HUES48 (cell line): ENCODE measurements around the gene ZNHIT3.

Source experiments
- H3K27ac ChIP-seq: one replicate; pipeline ENCODE4 v1.7.0; 2013; ENCODE audit warnings: low read depth, low read length, inconsistent platforms
- H3K27me3 ChIP-seq: 2 replicates; pipeline ENCODE4 v1.6.1; 2013; ENCODE audit warnings: mild to moderate bottlenecking, low read length; ENCODE audit not compliant: control insufficient read depth, insufficient read depth
- H3K36me3 ChIP-seq: 2 replicates; pipeline ENCODE4 v1.6.1; 2013; ENCODE audit warnings: low read length; ENCODE audit not compliant: control insufficient read depth, insufficient read depth
- H3K4me1 ChIP-seq: 2 replicates; pipeline ENCODE4 v1.6.1; 2013; ENCODE audit warnings: mild to moderate bottlenecking, low read length; ENCODE audit not compliant: control insufficient read depth, insufficient read depth
- H3K4me3 ChIP-seq: 2 replicates; pipeline ENCODE4 v1.5.1; 2013; ENCODE audit warnings: mild to moderate bottlenecking, low read depth, low read length
- H3K9ac ChIP-seq: 2 replicates; pipeline ENCODE4 v1.6.1; 2013; ENCODE audit warnings: mild to moderate bottlenecking, low read depth, low read length, moderate library complexity
- H3K9me3 ChIP-seq: 2 replicates; pipeline ENCODE4 v1.6.1; 2013; ENCODE audit warnings: low read length; ENCODE audit not compliant: control insufficient read depth, insufficient read depth

ZNHIT3 gene

GRCh38 chr17:36514856-36515255 is 28.4 kb downstream of the ZNHIT3 start:
- Histone ChIP-seq H3K27me3 (no peaks in the 10 kb centered on the region), H3K4me1 (no peaks in the 10 kb centered on the region), H3K36me3 (peaks cover 93% of the 10 kb centered on the region), H3K27ac (no peak overlapping the region), H3K9ac (no peak overlapping the region), H3K4me3 (no peak overlapping the region), H3K9me3 (no peaks in the 10 kb centered on the region)

DNA sequence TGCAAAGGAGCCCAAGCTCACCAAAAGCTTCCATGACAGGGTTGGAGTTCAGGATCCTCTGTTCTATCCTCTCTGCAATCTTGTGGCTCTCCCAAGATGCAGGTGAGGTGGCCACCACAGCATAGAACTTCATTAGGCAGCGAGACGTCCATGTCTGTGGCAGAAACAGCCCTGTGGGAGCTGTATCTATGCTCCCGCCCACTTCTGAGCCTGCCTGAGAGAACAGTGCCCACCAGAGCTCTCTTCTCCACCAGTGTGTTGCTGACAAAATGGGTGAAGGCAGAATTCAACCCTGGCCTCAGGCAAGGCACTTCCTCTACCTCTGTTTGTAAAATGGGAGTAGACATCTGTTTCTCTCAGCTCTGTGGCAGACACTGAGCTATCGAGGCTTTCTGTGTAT is 29.4 kb downstream of the ZNHIT3 start:
- Histone ChIP-seq H3K27ac (no peak overlapping the region), H3K4me3 (no peak overlapping the region), H3K9ac (no peak overlapping the region), H3K4me1 (no peaks in the 10 kb centered on the region), H3K27me3 (no peaks in the 10 kb centered on the region), H3K36me3 (peaks cover 91% of the 10 kb centered on the region), H3K9me3 (no peaks in the 10 kb centered on the region)

- Histone ChIP-seq H3K9me3 (no peaks in the 10 kb centered on the region), H3K27ac (no peak overlapping the region), H3K36me3 (peaks cover 87% of the 10 kb centered on the region), H3K4me1 (no peaks in the 10 kb centered on the region), H3K4me3 (no peak overlapping the region), H3K27me3 (no peaks in the 10 kb centered on the region), H3K9ac (no peak overlapping the region)
Measured at GRCh38 chr17:36523113-36523512, 36.6 kb downstream of the ZNHIT3 start.

- Histone ChIP-seq H3K4me1 (no peaks in the 10 kb centered on the region), H3K36me3 (peaks cover 90% of the 10 kb centered on the region), H3K27ac (no peak overlapping the region), H3K4me3 (no peak overlapping the region), H3K9ac (no peak overlapping the region), H3K27me3 (no peaks in the 10 kb centered on the region), H3K9me3 (no peaks in the 10 kb centered on the region)
Measured at GRCh38 chr17:36524428-36524876, 38.0 kb downstream of the ZNHIT3 start.

DNA sequence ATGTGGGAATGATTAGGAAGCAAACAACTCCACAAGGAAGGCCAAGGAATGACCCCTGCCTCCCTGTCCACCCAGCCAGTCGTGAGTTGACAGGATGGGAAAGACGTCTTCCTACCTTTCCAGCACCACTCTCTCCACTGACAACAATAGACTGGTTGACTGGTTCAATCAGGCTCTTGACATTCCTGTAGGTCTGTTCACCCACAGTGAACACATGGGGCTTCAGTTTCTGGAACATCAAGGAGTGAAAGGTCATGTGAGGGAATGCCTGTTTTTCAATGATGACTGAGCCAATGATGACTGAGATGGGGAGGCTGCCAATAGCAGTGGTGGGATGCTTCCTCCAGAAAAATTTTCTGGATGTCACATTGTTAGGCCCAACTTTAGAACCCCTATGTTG is 38.6 kb downstream of the ZNHIT3 start:
- Histone ChIP-seq H3K9ac (no peak overlapping the region), H3K4me3 (no peak overlapping the region), H3K27me3 (no peaks in the 10 kb centered on the region), H3K9me3 (no peaks in the 10 kb centered on the region), H3K27ac (no peak overlapping the region), H3K36me3 (peaks cover 91% of the 10 kb centered on the region), H3K4me1 (no peaks in the 10 kb centered on the region)

DNA sequence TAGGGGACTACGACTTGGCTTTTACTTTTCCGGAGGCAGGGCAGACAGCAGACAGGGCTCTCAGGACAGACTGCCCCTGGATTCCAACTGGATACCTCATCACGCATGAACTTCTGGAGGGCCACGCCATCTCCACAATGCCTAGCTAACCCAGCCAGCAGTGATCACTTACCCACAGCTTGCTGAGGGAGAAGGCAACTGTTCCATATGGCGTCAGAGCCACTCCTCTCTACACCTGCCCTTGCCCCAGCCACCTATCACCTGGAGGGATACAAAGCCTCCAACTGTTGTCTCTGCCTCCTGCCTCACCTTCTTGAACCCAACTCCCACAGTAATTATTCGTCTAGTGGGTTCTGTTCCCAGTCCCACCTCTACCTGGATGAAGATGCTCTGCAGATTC is 39.4 kb downstream of the ZNHIT3 start:
- H3K27ac ChIP-seq: no peak overlapping the region

GRCh38 chr17:36527621-36528250 is 41.3 kb downstream of the ZNHIT3 start:
- H3K4me1 ChIP-seq: no peaks in the 10 kb centered on the region
- H3K9me3 ChIP-seq: no peaks in the 10 kb centered on the region
- H3K27me3 ChIP-seq: no peaks in the 10 kb centered on the region
- H3K9ac ChIP-seq: no peak overlapping the region
- H3K36me3 ChIP-seq: peaks cover 95% of the 10 kb centered on the region
- H3K27ac ChIP-seq: no peak overlapping the region
- no peak overlapping the region for H3K4me3 ChIP-seq

More for the DNA sequence above, 39.4 kb downstream of the ZNHIT3 start:
- Histone ChIP-seq H3K4me3 (no peak overlapping the region), H3K9me3 (no peaks in the 10 kb centered on the region), H3K4me1 (no peaks in the 10 kb centered on the region), H3K27me3 (no peaks in the 10 kb centered on the region), H3K9ac (no peak overlapping the region), H3K36me3 (peaks cover 90% of the 10 kb centered on the region)

DNA sequence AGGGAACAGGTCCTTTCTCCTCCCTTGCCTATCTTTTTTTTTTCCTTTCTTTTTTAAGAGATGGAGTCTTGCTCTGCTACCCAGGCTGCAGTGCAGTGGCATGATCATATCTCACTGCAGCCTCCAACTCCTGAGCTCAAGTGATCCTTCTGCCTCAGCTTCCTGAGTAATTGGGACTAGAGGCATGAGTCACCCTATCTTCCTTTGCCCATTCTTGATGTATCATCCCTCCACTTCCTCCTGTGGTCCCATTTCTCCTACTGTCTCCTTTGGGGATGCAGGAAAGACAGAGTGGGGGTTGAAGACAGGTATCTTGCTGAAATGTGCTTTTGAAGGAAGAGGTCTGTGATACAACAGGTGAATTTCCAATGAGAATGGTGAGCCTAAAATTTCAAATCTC is 42.6 kb downstream of the ZNHIT3 start:
- no peaks in the 10 kb centered on the region for H3K27me3 ChIP-seq
- H3K9ac ChIP-seq: no peak overlapping the region
- H3K36me3 ChIP-seq: peaks cover 94% of the 10 kb centered on the region
- H3K27ac ChIP-seq: no peak overlapping the region
- peaks cover 6% of the 10 kb centered on the region; the same call in 1 of the 2 replicates for H3K4me1 ChIP-seq
- no peaks in the 10 kb centered on the region for H3K9me3 ChIP-seq
- no peak overlapping the region for H3K4me3 ChIP-seq

DNA sequence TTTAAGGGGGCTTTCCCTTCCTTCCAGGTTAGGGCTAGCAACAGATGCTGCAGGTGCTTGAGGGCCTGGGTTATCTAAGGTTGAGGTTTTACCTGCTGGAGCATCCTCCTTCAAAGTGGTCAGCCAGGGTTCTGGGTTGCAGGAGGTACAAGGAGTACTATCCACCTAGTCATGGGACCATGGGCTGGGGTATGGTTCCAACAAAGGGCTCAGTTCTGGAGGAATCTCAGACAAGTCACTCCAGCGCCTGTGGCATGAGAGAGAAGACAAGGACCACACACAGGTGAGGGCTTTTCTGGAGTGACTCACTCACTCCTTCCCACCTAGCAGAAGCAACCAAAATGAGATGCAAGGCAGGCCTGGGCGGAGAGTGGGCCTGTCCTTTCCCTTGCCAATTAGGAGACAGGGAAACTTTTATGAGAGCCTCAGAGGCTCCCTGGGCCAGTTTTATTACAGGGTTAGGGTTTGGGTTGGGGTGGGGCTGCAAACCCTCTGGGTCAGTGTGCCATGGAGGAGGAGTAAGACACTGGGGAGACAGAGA is 46.0 kb downstream of the ZNHIT3 start:
- no peak overlapping the region for H3K4me3 ChIP-seq
- H3K9me3 ChIP-seq: no peaks in the 10 kb centered on the region
- H3K9ac ChIP-seq: no peak overlapping the region
- peaks cover 68% of the 10 kb centered on the region for H3K36me3 ChIP-seq
- H3K27me3 ChIP-seq: no peaks in the 10 kb centered on the region
- H3K4me1 ChIP-seq: peaks cover 8% of the 10 kb centered on the region; the same call in 1 of the 2 replicates
- H3K27ac ChIP-seq: no peak overlapping the region

GRCh38 chr17:36533935-36534839 is 47.7 kb downstream of the ZNHIT3 start:
- Histone ChIP-seq H3K4me3 (peak overlapping the region; percentile 91), H3K27ac (peak overlapping the region; percentile 98), H3K27me3 (no peaks in the 10 kb centered on the region), H3K36me3 (peaks cover 68% of the 10 kb centered on the region), H3K9me3 (no peaks in the 10 kb centered on the region), H3K9ac (peak overlapping the region; percentile 92), H3K4me1 (peaks cover 8% of the 10 kb centered on the region; the same call in 1 of the 2 replicates)
